HepG2 (cell line): ENCODE data around the gene SDF2. TPM values are rescaled to one million over a fixed set of nuclear protein-coding genes. Genes with fewer than 3 reads are reported as not detected.

Experiments used
- AGO1 ChIP-seq: fragments of 200-400 bp; formaldehyde crosslinking; IDR thresholded peaks from 2 replicates; pipeline ENCODE4 v1.6.1; 2017; ENCODE audit warnings: mild to moderate bottlenecking, low read depth, low read length, moderate library complexity; ENCODE audit not compliant: poor library complexity, severe bottlenecking
- ARID4A ChIP-seq: sonication (generic); formaldehyde crosslinking; IDR thresholded peaks from 2 replicates; pipeline ENCODE4 v1.5.0; 2020; ENCODE audit warnings: mild to moderate bottlenecking, missing genetic modification reagents, borderline replicate concordance
- ATM ChIP-seq: fragments of 450-650 bp; IDR thresholded peaks from 2 replicates; pipeline ENCODE4 v1.7.1; 2017; ENCODE audit warnings: mild to moderate bottlenecking, borderline replicate concordance
- DNMT1 ChIP-seq: sonication (generic); formaldehyde crosslinking; IDR thresholded peaks from 2 replicates; pipeline ENCODE4 v1.5.1; 2020; ENCODE audit warnings: mild to moderate bottlenecking, missing genetic modification reagents
- NFE2 ChIP-seq: sonication (generic); formaldehyde crosslinking; IDR thresholded peaks from 2 replicates; pipeline ENCODE4 v1.4.0; 2020; ENCODE audit warnings: missing genetic modification reagents
- PAX8 ChIP-seq: sonication (generic); formaldehyde crosslinking; IDR thresholded peaks from 2 replicates; pipeline ENCODE4 v1.8.0; 2022; ENCODE audit warnings: mild to moderate bottlenecking, missing genetic modification reagents, borderline replicate concordance
- PHF8 ChIP-seq: sonication (generic); formaldehyde crosslinking; IDR thresholded peaks from 2 replicates; pipeline ENCODE4 v1.5.0; 2020; ENCODE audit warnings: missing genetic modification reagents
- PRDM4 ChIP-seq: sonication (generic); formaldehyde crosslinking; IDR thresholded peaks from 2 replicates; pipeline ENCODE4 v1.9.0; 2021; ENCODE audit warnings: missing genetic modification reagents, borderline replicate concordance
- PTBP1 ChIP-seq: fragments of 200-400 bp; formaldehyde crosslinking; IDR thresholded peaks from 2 replicates; pipeline ENCODE4 v1.6.1; 2018; ENCODE audit warnings: low read length, low read depth; ENCODE audit not compliant: poor library complexity, severe bottlenecking
- TFDP1 ChIP-seq: IDR thresholded peaks from 2 replicates; pipeline ENCODE4 v1.6.1; 2016; ENCODE audit warnings: missing compliant biosample characterization, missing genetic modification reagents, borderline replicate concordance
- TMF1 ChIP-seq: sonication (generic); formaldehyde crosslinking; IDR thresholded peaks from 2 replicates; pipeline ENCODE4 v1.8.1; 2022; ENCODE audit warnings: low read depth, missing genetic modification reagents
- ZBTB34 ChIP-seq: sonication (generic); formaldehyde crosslinking; IDR thresholded peaks from 2 replicates; pipeline ENCODE4 v1.8.0; 2022; ENCODE audit warnings: mild to moderate bottlenecking, missing genetic modification reagents
- ZFP36L2 ChIP-seq: sonication (generic); formaldehyde crosslinking; IDR thresholded peaks from 2 replicates; pipeline ENCODE4 v1.4.0; 2020; ENCODE audit warnings: missing genetic modification reagents
- ZNF383 ChIP-seq: sonication (generic); formaldehyde crosslinking; IDR thresholded peaks from 2 replicates; pipeline ENCODE4 v1.4.0; 2020; ENCODE audit warnings: missing genetic modification reagents, mild to moderate bottlenecking, borderline replicate concordance
- ZNF501 ChIP-seq: sonication (generic); formaldehyde crosslinking; IDR thresholded peaks from 2 replicates; pipeline ENCODE4 v1.5.1; 2020; ENCODE audit warnings: mild to moderate bottlenecking, moderate library complexity, missing genetic modification reagents
- ZNF569 ChIP-seq: sonication (generic); formaldehyde crosslinking; IDR thresholded peaks from 2 replicates; pipeline ENCODE4 v1.5.0; 2020; ENCODE audit warnings: mild to moderate bottlenecking, missing genetic modification reagents, moderate library complexity, borderline replicate concordance
- ZNF83 ChIP-seq: sonication (generic); formaldehyde crosslinking; IDR thresholded peaks from 2 replicates; pipeline ENCODE4 v1.4.0; 2020; ENCODE audit warnings: missing genetic modification reagents, mild to moderate bottlenecking, borderline replicate concordance
- polyA plus RNA-seq, 8 experiments: library from polyadenylated mRNA; depleted of rRNA in 3 of 8; stranded (reverse) in 7 of 8; unstranded in 1 of 8; fragments of >200 nt; fragmentation: Illumina TruSeq in 4 of 8; extraction: Trizol in 4 of 8; gene quantifications; 2 replicates each; pipeline versions ENCODE4 v1.2.1 to v1.2.3, GENCODE V29; 2011 to 2016; ENCODE audit warnings: low read depth in 4 of 8, missing spikeins in 1 of 8, mixed read lengths in 1 of 8; ENCODE audit not compliant: insufficient read depth in 1 of 8
- total RNA-seq, 5 experiments: library from RNA; depleted of rRNA; stranded (reverse); fragments of >200 nt; fragmentation: Illumina TruSeq; extraction: Trizol; gene quantifications; 2 replicates each; pipeline ENCODE4 v1.2.3, GENCODE V29; 2016; ENCODE audit warnings: low read depth in 1 of 5

Gene SDF2
- total and polyA plus RNA-seq, 2 of the 13 experiments (the other 11 are each of a cell fraction or from before 2014, with no cell fraction given), result 58.2 to 58.4 TPM

- TF ChIP-seq PHF8, result peak; percentile 75
- 0 out of 2 replicates have a peak, but pooled peaks have one; percentile 34 for TF ChIP-seq DNMT1 (CRISPR knock-in tag)
- no peak for TF ChIP-seq ZFP36L2 (CRISPR knock-in tag)
- no peak for TF ChIP-seq ZNF83
- TF ChIP-seq ATM, result no peak
- TF ChIP-seq NFE2 (CRISPR knock-in tag), result no peak
- no peak for TF ChIP-seq AGO1
- TF ChIP-seq PTBP1, result no peak
- peak; percentile 86; the same call in 1 of the 2 replicates for TF ChIP-seq TFDP1
- peak; percentile 59; the same call in 1 of the 2 replicates for TF ChIP-seq ZBTB34
- TF ChIP-seq ZNF569 (CRISPR knock-in tag), result no peak
- TF ChIP-seq PAX8 (CRISPR knock-in tag), result no peak
- TF ChIP-seq ARID4A (CRISPR knock-in tag), result peak; percentile 69; the same call in 1 of the 2 replicates
- peak; percentile 63; the same call in 1 of the 2 replicates for TF ChIP-seq ZNF501 (CRISPR knock-in tag)
- TF ChIP-seq PRDM4 (CRISPR knock-in tag), result no peak
- no peak for TF ChIP-seq ZNF383 (CRISPR knock-in tag)
- TF ChIP-seq TMF1 (CRISPR knock-in tag), result peak; percentile 72
Observed at GRCh38 chr17:28710861-28711722, 49.4 kb upstream of the SDF2 start (continued).
